A549 (cell line): Measurements from ENCODE around the gene TRDMT1. TPM values are rescaled to one million over a fixed set of nuclear protein-coding genes. Genes with fewer than 3 reads are reported as not detected.

Source experiments
- ATAC-seq, 2 experiments: fragments of 200-7000 bp in 1 of 2; fragments of >200 bp in 1 of 2; cut with Nextera tagmentation in 1 of 2; cut with Tn5 transposase in 1 of 2; 3 replicates each; pipeline versions ENCODE4 v1.8.0 to v1.9.1; 2018 to 2020; ENCODE audit warnings: mild to moderate bottlenecking in 1 of 2, moderate library complexity in 1 of 2
- CTCF ChIA-PET: fragments of 300-600 bp; sonication (Branson Sonifier 250); formaldehyde crosslinking; extraction: SDS; loops from one replicate; lab custom pipeline; 2021; ENCODE audit warnings: antibody characterized with exemption, inconsistent platforms; lab: Yijun Ruan, JAX
- POLR2A ChIA-PET: fragments of 350-600 bp; formaldehyde crosslinking; extraction: SDS; loops from one replicate; lab custom pipeline; 2021; ENCODE audit warnings: antibody characterized with exemption, inconsistent platforms; lab: Yijun Ruan, JAX
- DNase-seq, 2 experiments: peaks; one replicate each; pipeline versions ENCODE4 v3.0.0 to v3.0.0-alpha.2; 2011 to 2016; ENCODE audit warnings: low read depth in 1 of 2, low spot score in 1 of 2
- FAIRE-seq: peaks from 2 replicates; lab custom pipeline; 2011; peaks lifted over from hg19 to GRCh38; lab: Jason Lieb, UNC
- H3K27ac ChIP-seq, 2 experiments: fragments of >200 bp; sonication (Bioruptor Twin); formaldehyde crosslinking; 3 replicates each; pipeline ENCODE4 v1.5.1; 2016 to 2017
- H3K4me1 ChIP-seq: fragments of >200 bp; sonication (Bioruptor Twin); formaldehyde crosslinking; 3 replicates; pipeline ENCODE4 v1.6.1; 2016
- H3K4me2 ChIP-seq: fragments of >200 bp; sonication (Bioruptor Twin); formaldehyde crosslinking; 3 replicates; pipeline ENCODE4 v1.6.1; 2016
- H3K4me3 ChIP-seq: fragments of >200 bp; sonication (Bioruptor Twin); formaldehyde crosslinking; 3 replicates; pipeline ENCODE4 v1.5.1; 2016
- H3K9me3 ChIP-seq: fragments of >200 bp; sonication (Bioruptor Twin); formaldehyde crosslinking; 3 replicates; pipeline ENCODE4 v1.6.1; 2016
- CEBPB ChIP-seq, 2 experiments: fragments of >200 bp in 1 of 2; sonication (Bioruptor Twin) in 1 of 2; formaldehyde crosslinking in 1 of 2; IDR thresholded peaks; 2 replicates each; pipeline ENCODE4 v1.6.1; 2012 to 2016
- CHD2 ChIP-seq: fragments of 150-350 bp; IDR thresholded peaks from 2 replicates; pipeline ENCODE4 v1.6.1; 2014; ENCODE audit warnings: low read length; ENCODE audit not compliant: partially characterized antibody
- EHF ChIP-seq: fragments of 250-450 bp; sonication (Bioruptor Pico); IDR thresholded peaks from 2 replicates; pipeline ENCODE4 v1.5.0; 2020; ENCODE audit warnings: mild to moderate bottlenecking
- ESRRA ChIP-seq: fragments of 150-350 bp; IDR thresholded peaks from 2 replicates; pipeline ENCODE4 v1.6.1; 2014; ENCODE audit warnings: mild to moderate bottlenecking, low read length, borderline replicate concordance
- FOXS1 ChIP-seq: fragments of 250-450 bp; sonication (Bioruptor Pico); IDR thresholded peaks from 2 replicates; pipeline ENCODE4 v1.5.0; 2020; ENCODE audit warnings: mild to moderate bottlenecking, moderate library complexity
- HOXA7 ChIP-seq: fragments of 250-450 bp; sonication (Bioruptor Pico); IDR thresholded peaks from 2 replicates; pipeline ENCODE4 v1.5.0; 2020; ENCODE audit warnings: mild to moderate bottlenecking, moderate library complexity
- HOXB5 ChIP-seq: fragments of 250-450 bp; sonication (Bioruptor Pico); IDR thresholded peaks from 2 replicates; pipeline ENCODE4 v1.5.0; 2020; ENCODE audit warnings: mild to moderate bottlenecking, moderate library complexity
- JUN ChIP-seq, 2 experiments: fragments of >200 bp; sonication (Bioruptor Twin); formaldehyde crosslinking; IDR thresholded peaks; 2 replicates in 1 of 2; 3 replicates in 1 of 2; pipeline ENCODE4 v1.6.1; 2016 to 2017
- KDM1A ChIP-seq: fragments of 200-600 bp; sonication (generic); IDR thresholded peaks from 2 replicates; pipeline ENCODE4 v1.6.1; 2016; ENCODE audit warnings: low read depth, mild to moderate bottlenecking
- MAFK ChIP-seq: fragments of 450-650 bp; IDR thresholded peaks from 2 replicates; pipeline ENCODE4 v1.6.1; 2014; ENCODE audit not compliant: partially characterized antibody
- PHF8 ChIP-seq: fragments of 200-600 bp; sonication (generic); IDR thresholded peaks from 2 replicates; pipeline ENCODE4 v1.6.1; 2016; ENCODE audit warnings: low read depth, mild to moderate bottlenecking, antibody characterized with exemption, moderate library complexity, borderline replicate concordance
- POLR2A ChIP-seq: IDR thresholded peaks from 2 replicates; pipeline ENCODE4 v1.6.1; 2012; ENCODE audit warnings: mild to moderate bottlenecking, low read length
- POLR2AphosphoS2 ChIP-seq: conservative IDR thresholded peaks from 2 replicates; pipeline ENCODE4 v1.6.1; 2012; ENCODE audit warnings: low read length, improper control_type of control experiment, inconsistent platforms
- RARB ChIP-seq: fragments of 250-450 bp; sonication (Bioruptor Pico); IDR thresholded peaks from 2 replicates; pipeline ENCODE4 v1.8.0; 2021; ENCODE audit warnings: mild to moderate bottlenecking, moderate library complexity
- RNF2 ChIP-seq: fragments of 200-600 bp; sonication (generic); IDR thresholded peaks from 2 replicates; pipeline ENCODE4 v1.6.1; 2016; ENCODE audit warnings: low read depth, mild to moderate bottlenecking, antibody characterized with exemption, moderate library complexity, borderline replicate concordance
- SMC3 ChIP-seq: fragments of >200 bp; sonication (Bioruptor Twin); formaldehyde crosslinking; IDR thresholded peaks from 3 replicates; pipeline ENCODE4 v1.6.1; 2018; ENCODE audit warnings: inconsistent platforms
- SREBF2 ChIP-seq: fragments of 450-650 bp; IDR thresholded peaks from 2 replicates; pipeline ENCODE4 v1.6.1; 2014; ENCODE audit warnings: mild to moderate bottlenecking, moderate library complexity
- TFCP2L1 ChIP-seq: fragments of 250-450 bp; sonication (Bioruptor Pico); IDR thresholded peaks from 2 replicates; pipeline ENCODE4 v1.5.0; 2021; ENCODE audit warnings: mild to moderate bottlenecking
- TP53 ChIP-seq: fragments of 250-450 bp; sonication (Bioruptor Pico); IDR thresholded peaks from 2 replicates; pipeline ENCODE4 v1.5.0; 2021; ENCODE audit warnings: mild to moderate bottlenecking, moderate library complexity
- ZC3H11A ChIP-seq: fragments of 450-650 bp; IDR thresholded peaks from 2 replicates; pipeline ENCODE4 v1.6.1; 2014; ENCODE audit warnings: antibody characterized with exemption, mild to moderate bottlenecking
- WGBS: methylation state at CpG from one replicate; pipeline ENCODE4 v1.1.6; 2017; ENCODE audit errors: missing lambda C conversion rate; 5-methylcytosine and 5-hydroxymethylcytosine counted together
- polyA plus RNA-seq, 4 experiments: library from polyadenylated mRNA; depleted of rRNA in 3 of 4; stranded (reverse); fragments of >200 nt; fragmentation: RNase III in 1 of 4; extraction: RNeasy Plus Mini Kit Qiagen cat#74134 plus additional on column Dnase treatment in 1 of 4; gene quantifications; 2 replicates in 3 of 4; 3 replicates in 1 of 4; pipeline ENCODE4 v1.2.3, GENCODE V29; 2011 to 2017
- TF ChIP-seq, protein P1 (sequence below): fragments of >200 bp; sonication (Bioruptor Twin); formaldehyde crosslinking; IDR thresholded peaks from 2 replicates; pipeline ENCODE4 v1.6.1; 2016
- TF ChIP-seq, protein P2 (sequence below): fragments of 150-350 bp; IDR thresholded peaks from 2 replicates; pipeline ENCODE4 v1.6.1; 2014; ENCODE audit warnings: low read depth, mild to moderate bottlenecking, low read length
- TF ChIP-seq, protein P3 (sequence below): IDR thresholded peaks from 2 replicates; pipeline ENCODE4 v1.6.1; 2012
- TF ChIP-seq, protein P4 (sequence below): fragments of >200 bp; sonication (Bioruptor Twin); formaldehyde crosslinking; IDR thresholded peaks from 3 replicates; pipeline ENCODE4 v1.5.1; 2016
- TF ChIP-seq, protein P5 (sequence below): fragments of >200 bp; sonication (Bioruptor Twin); formaldehyde crosslinking; IDR thresholded peaks from 3 replicates; pipeline ENCODE4 v1.6.1; 2016
- TF ChIP-seq, protein P6 (sequence below): IDR thresholded peaks from 2 replicates; pipeline ENCODE4 v1.6.1; 2012

TRDMT1 gene
- polyA plus RNA-seq, 2 of the 4 experiments (the other 2 are of a cell fraction): 2.4 to 7.4 TPM

DNA sequence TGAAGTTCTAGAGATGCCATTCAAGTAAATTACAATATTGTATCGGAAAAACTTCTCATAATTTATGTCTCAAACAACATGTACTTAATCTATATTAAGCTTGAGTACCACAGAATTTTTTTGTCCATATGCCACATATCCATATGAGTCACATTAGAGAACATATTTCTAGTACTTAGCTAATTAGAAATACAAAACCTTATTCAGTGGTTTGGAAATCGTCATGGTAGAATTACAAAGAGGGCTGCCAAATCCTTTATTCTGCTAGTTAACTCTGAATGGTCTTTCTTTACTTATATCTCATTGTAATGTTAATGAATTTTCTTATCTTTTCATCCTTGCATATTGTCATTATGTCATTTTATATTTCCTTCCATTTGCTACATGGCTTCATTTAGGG lies 17.6 kb upstream of the TRDMT1 start:
- no peaks in the 10 kb centered on the region for H3K9me3 ChIP-seq
- FAIRE-seq (no peak), ATAC-seq (no peak), DNase-seq (no peak)
- H3K4me3 ChIP-seq: no peak overlapping the region
- POLR2A ChIA-PET: no interaction called here
- WGBS: 87% methylated on average over 2 of the region's 2 CpGs
- H3K4me2 ChIP-seq: no peak overlapping the region
- no peak overlapping the region for H3K27ac ChIP-seq
- CTCF ChIA-PET: interaction anchor here (0.8 to 1.7 kb wide), 3 partner anchors 9 to 376 kb away, joined by 3 to 6 read pairs (median 3); partner anchors contain the start of gene VIM
- peaks cover 40% of the 10 kb centered on the region for H3K4me1 ChIP-seq
- no peak for TF ChIP-seq HOXA7 (CRISPR knock-in tag)
- no peak for TF ChIP-seq KDM1A
- TF ChIP-seq, protein P1, sequence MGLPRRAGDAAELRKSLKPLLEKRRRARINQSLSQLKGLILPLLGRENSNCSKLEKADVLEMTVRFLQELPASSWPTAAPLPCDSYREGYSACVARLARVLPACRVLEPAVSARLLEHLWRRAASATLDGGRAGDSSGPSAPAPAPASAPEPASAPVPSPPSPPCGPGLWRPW: no peak
- no peak for TF ChIP-seq FOXS1 (CRISPR knock-in tag)
- TF ChIP-seq RNF2: no peak
- no peak for TF ChIP-seq TP53
- TF ChIP-seq, protein P2, sequence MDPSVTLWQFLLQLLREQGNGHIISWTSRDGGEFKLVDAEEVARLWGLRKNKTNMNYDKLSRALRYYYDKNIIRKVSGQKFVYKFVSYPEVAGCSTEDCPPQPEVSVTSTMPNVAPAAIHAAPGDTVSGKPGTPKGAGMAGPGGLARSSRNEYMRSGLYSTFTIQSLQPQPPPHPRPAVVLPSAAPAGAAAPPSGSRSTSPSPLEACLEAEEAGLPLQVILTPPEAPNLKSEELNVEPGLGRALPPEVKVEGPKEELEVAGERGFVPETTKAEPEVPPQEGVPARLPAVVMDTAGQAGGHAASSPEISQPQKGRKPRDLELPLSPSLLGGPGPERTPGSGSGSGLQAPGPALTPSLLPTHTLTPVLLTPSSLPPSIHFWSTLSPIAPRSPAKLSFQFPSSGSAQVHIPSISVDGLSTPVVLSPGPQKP: no peak
- no peak for TF ChIP-seq SMC3
- no peak for TF ChIP-seq SREBF2
- no peak for TF ChIP-seq JUN (IDR thresholded peaks at IDR 0.05)
- no peak for TF ChIP-seq TFCP2L1 (CRISPR knock-in tag)
- no peak for TF ChIP-seq CHD2
- TF ChIP-seq ZC3H11A: no peak
- no peak for TF ChIP-seq HOXB5 (CRISPR knock-in tag)
- no peak for TF ChIP-seq POLR2AphosphoS2
- TF ChIP-seq, protein P3, sequence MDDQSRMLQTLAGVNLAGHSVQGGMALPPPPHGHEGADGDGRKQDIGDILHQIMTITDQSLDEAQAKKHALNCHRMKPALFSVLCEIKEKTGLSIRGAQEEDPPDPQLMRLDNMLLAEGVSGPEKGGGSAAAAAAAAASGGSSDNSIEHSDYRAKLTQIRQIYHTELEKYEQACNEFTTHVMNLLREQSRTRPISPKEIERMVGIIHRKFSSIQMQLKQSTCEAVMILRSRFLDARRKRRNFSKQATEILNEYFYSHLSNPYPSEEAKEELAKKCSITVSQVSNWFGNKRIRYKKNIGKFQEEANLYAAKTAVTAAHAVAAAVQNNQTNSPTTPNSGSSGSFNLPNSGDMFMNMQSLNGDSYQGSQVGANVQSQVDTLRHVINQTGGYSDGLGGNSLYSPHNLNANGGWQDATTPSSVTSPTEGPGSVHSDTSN: no peak
- TF ChIP-seq POLR2A: no peak
- TF ChIP-seq, all 56 proteins: peak for 0

DNA sequence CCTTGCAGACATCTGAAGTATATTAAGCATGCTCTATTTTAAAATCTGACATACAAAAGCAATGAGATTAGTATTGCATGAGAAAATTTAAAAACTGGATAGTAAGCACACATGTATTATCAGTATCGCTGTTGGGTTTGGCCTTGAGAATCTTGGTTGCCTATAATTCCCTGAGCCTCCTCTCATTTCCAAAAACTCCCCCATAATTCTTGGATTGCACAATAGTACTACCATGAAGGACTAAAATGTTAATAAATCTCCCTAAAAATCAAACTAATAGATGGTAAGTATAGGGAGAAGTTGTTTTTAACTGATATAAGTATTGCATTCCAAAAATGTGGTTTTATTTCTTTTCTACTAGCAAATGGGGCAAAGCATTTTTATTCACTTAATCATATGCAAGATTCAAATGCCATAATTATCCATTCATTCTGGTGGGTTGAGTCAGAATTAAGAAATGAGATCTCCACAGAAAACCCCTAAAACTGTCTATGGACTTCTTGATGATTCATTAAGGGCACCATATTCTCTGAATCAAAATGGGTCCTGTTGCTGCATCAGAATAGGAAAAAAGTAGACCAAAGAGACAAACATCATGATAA lies 16.3 kb upstream of the TRDMT1 start:
- DNase-seq (no peak), ATAC-seq (no peak), FAIRE-seq (no peak)
- Histone ChIP-seq H3K9me3 (no peaks in the 10 kb centered on the region), H3K4me2 (no peak overlapping the region), H3K4me1 (peaks cover 53% of the 10 kb centered on the region), H3K4me3 (no peak overlapping the region), H3K27ac (peak overlapping the region in 1 of 2 experiments; percentile 86; a peak in 3 of 6 replicates)
- CTCF ChIA-PET: interaction anchor here (1.7 kb wide), 1 partner anchor 10 kb away, joined by 6 read pairs; the partner anchor contains the start of gene VIM
- POLR2A ChIA-PET: no interaction called here
- whole genome bisulfite sequencing: 95% methylated on average over 1 of the region's 1 CpG
- TF ChIP-seq, protein P4, sequence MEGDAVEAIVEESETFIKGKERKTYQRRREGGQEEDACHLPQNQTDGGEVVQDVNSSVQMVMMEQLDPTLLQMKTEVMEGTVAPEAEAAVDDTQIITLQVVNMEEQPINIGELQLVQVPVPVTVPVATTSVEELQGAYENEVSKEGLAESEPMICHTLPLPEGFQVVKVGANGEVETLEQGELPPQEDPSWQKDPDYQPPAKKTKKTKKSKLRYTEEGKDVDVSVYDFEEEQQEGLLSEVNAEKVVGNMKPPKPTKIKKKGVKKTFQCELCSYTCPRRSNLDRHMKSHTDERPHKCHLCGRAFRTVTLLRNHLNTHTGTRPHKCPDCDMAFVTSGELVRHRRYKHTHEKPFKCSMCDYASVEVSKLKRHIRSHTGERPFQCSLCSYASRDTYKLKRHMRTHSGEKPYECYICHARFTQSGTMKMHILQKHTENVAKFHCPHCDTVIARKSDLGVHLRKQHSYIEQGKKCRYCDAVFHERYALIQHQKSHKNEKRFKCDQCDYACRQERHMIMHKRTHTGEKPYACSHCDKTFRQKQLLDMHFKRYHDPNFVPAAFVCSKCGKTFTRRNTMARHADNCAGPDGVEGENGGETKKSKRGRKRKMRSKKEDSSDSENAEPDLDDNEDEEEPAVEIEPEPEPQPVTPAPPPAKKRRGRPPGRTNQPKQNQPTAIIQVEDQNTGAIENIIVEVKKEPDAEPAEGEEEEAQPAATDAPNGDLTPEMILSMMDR: no peak
- peak in 1 of 2 experiments; percentile 33; a peak in 1 of 4 replicates for TF ChIP-seq CEBPB (IDR thresholded peaks at IDR 0.05)

DNA sequence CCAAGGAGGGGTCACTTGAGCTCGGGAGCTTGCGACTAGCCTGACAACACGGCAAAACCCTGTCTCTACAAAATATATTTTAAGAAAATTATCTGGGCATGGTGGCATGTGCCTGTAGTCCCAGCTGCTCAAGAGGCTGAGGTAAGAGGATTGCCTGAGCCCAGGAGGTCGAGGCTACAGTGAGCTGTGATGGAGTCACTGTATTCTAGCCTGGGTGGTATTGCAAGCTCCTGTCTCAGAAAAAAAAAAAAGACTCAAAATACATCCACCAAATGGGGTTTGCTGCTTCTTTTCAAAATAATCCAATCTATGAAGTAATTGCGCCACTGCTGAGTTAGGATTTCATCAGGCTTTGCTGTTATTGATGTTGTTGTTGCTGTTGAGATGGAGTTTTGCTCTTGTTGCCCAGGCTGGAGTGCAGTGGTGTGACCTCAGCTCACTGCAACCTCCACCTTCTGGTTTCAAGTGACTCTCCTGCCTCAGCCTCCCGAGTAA lies 15.5 kb upstream of the TRDMT1 start:
- TF ChIP-seq ESRRA (no peak), KDM1A (no peak), MAFK (no peak), RARB (CRISPR knock-in tag) (no peak), EHF (CRISPR knock-in tag) (no peak), RNF2 (no peak), PHF8 (no peak)
- TF ChIP-seq, protein P5, sequence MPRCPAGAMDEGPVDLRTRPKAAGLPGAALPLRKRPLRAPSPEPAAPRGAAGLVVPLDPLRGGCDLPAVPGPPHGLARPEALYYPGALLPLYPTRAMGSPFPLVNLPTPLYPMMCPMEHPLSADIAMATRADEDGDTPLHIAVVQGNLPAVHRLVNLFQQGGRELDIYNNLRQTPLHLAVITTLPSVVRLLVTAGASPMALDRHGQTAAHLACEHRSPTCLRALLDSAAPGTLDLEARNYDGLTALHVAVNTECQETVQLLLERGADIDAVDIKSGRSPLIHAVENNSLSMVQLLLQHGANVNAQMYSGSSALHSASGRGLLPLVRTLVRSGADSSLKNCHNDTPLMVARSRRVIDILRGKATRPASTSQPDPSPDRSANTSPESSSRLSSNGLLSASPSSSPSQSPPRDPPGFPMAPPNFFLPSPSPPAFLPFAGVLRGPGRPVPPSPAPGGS: no peak
- TF ChIP-seq, protein P6, sequence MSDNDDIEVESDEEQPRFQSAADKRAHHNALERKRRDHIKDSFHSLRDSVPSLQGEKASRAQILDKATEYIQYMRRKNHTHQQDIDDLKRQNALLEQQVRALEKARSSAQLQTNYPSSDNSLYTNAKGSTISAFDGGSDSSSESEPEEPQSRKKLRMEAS: no peak
- TF ChIP-seq, all 56 proteins: peak for 0
- Histone ChIP-seq H3K27ac (peak overlapping the region; percentile 58 to 86; a peak in 5 of 6 replicates), H3K4me2 (peak overlapping the region; percentile 60), H3K9me3 (no peaks in the 10 kb centered on the region), H3K4me1 (peaks cover 55% of the 10 kb centered on the region), H3K4me3 (no peak overlapping the region)
- 85% methylated on average over 6 of the region's 6 CpGs for WGBS
- ChIA-PET POLR2A (interaction anchor here (2.0 to 2.5 kb wide), 2 partner anchors 12 to 16 kb away, joined by 11 to 26 read pairs; partner anchors contain the start of genes TRDMT1 and VIM), CTCF (interaction anchor here (0.7 kb wide), 3 partner anchors 10 to 266 kb away, joined by 3 read pairs; no protein-coding TSS in a partner anchor)
- DNase-seq: no peak
- FAIRE-seq: no peak
- no peak for ATAC-seq
